ENCODE data around the gene ZBTB34.

ZBTB34 gene

GRCh38 chr9:126836216-126836615 is 24.2 kb upstream of the ZBTB34 start:
- TF ChIP-seq GATA3 (IDR thresholded peaks at IDR 0.05; ENCODE audit: low read depth, low read length) (no peak), GATA2 (IDR thresholded peaks at IDR 0.05; ENCODE audit: low read depth, low read length) (no peak)

- no peak for TF ChIP-seq GATA3 (IDR thresholded peaks at IDR 0.05; ENCODE audit: low read depth, low read length)
- no peak for TF ChIP-seq GATA2 (IDR thresholded peaks at IDR 0.05; ENCODE audit: low read depth, low read length)
These were observed 22.2 kb upstream of the ZBTB34 start for GRCh38 chr9:126838055-126838811.

DNA sequence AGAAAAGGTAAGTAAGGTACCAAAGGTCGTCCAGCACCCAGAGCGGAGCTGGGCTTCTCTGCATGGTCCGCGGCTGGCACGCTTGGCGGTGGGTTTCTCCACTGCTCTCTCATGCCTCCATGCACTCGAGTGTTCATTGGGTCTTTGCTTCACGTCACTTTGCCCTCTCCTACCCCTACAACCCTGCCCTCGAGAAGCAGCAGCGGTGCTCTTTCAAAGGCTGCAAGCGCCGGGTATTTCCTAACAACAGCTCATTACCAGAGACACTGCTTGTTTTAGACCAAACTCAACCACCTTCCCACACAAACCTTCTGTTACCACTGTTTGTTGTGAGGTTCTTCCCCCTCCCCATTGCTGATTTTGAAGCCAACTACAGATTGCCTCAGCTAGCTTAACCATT is 21.5 kb upstream of the ZBTB34 start:
- no peak for TF ChIP-seq GATA3 (IDR thresholded peaks at IDR 0.05; ENCODE audit: low read depth, low read length)
- no peak for TF ChIP-seq GATA2 (IDR thresholded peaks at IDR 0.05; ENCODE audit: low read depth, low read length)

DNA sequence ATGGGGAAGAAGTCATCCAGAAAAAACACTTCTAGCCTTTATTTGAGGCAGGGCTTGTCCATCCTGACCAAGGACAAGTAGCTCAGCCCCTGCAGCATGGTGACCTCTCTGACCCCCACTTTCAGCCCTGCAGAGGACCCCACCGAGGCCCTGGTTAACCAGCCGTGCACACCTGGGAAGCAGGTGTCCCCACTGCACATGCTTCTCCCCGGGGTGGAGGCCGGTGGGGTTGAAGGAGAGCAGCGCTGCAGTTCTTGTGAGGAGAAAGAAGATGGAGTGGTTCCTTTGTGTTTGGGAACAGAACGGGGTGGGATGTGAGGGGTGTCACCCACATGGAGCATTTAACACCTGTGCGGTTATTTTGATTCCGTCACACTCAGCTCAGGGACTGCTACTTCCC is 21.1 kb upstream of the ZBTB34 start:
- TF ChIP-seq GATA2 (IDR thresholded peaks at IDR 0.05; ENCODE audit: low read depth, low read length) (no peak), GATA3 (IDR thresholded peaks at IDR 0.05; ENCODE audit: low read depth, low read length) (no peak)

- TF ChIP-seq GATA2 (IDR thresholded peaks at IDR 0.05; ENCODE audit: low read depth, low read length) (no peak), GATA3 (IDR thresholded peaks at IDR 0.05; ENCODE audit: low read depth, low read length) (no peak)
These were observed 18.1 kb upstream of the ZBTB34 start for GRCh38 chr9:126842220-126842842.

GRCh38 chr9:126842977-126843799 is 17.3 kb upstream of the ZBTB34 start:
- TF ChIP-seq GATA3 (IDR thresholded peaks at IDR 0.05; ENCODE audit: low read depth, low read length) = no peak
- no peak for TF ChIP-seq GATA2 (IDR thresholded peaks at IDR 0.05; ENCODE audit: low read depth, low read length)

- TF ChIP-seq GATA2 (IDR thresholded peaks at IDR 0.05; ENCODE audit: low read depth, low read length) = no peak
- TF ChIP-seq GATA3 (IDR thresholded peaks at IDR 0.05; ENCODE audit: low read depth, low read length) = no peak
These were observed 16.4 kb upstream of the ZBTB34 start for GRCh38 chr9:126844085-126844484.

GRCh38 chr9:126847051-126847450 is 13.4 kb upstream of the ZBTB34 start:
- no peak for TF ChIP-seq GATA2 (IDR thresholded peaks at IDR 0.05; ENCODE audit: low read depth, low read length)

DNA sequence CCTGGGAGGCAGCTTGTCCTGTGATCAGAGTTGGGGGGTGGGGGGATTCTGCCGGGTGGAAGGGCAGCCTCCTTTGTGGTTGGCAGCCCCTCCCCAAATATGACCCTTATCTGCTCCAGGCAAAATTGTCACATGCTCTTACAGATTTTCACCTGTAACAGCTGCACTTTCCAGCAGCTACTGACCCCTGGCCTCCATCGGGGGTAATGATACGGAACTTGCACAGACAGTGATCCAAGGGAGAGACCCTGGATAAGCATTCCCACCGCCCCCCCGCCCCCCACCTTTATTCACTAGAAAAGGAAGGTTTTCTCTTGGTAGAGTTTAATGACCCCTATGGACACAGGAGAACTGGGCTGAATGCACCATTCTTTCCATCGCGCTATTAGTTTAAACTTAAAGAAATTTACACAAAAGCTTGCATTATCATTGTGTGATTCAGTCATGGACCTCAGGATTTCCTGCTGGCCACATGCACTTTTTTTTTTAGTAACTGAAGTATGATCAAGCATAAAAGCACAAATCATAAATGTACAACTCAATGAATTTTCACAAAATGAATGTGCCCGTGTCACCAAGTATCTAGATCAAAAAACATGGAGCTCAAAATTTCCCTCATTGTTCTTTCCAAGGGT is 10.7 kb upstream of the ZBTB34 start:
- TF ChIP-seq GATA3 (IDR thresholded peaks at IDR 0.05; ENCODE audit: low read depth, low read length) = no peak
- TF ChIP-seq GATA2 (IDR thresholded peaks at IDR 0.05; ENCODE audit: low read depth, low read length) = no peak

DNA sequence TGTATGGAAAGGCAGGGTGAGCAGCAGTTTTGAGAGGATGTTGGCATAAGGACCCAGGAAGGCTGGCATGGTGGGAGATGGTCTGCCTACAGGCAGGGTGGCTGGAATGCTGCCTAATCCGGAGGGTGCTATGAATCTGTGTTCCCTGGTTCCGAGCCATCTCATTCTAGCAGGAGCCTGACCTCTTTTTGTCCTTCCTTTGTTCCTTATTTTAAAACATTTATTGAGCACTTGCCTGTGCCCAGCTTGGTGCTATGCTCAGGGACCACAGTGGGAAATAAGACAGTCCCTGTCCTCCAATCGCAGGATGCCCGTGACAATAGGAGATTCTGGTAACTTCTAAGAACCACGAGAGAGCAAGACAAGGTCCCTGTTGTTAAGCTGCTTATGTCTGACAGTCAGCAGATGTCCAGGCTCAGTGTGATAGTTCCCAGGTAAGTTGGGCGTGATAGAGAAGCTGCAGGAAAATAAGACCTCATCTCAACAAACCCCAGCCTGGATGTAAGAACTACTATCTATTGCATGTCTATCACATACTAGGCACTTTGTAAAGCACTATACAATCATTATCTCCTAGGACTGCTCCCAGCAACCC is 9.1 kb upstream of the ZBTB34 start:
- TF ChIP-seq GATA3 (IDR thresholded peaks at IDR 0.05; ENCODE audit: low read depth, low read length) (no peak), GATA2 (IDR thresholded peaks at IDR 0.05; ENCODE audit: low read depth, low read length) (no peak)

DNA sequence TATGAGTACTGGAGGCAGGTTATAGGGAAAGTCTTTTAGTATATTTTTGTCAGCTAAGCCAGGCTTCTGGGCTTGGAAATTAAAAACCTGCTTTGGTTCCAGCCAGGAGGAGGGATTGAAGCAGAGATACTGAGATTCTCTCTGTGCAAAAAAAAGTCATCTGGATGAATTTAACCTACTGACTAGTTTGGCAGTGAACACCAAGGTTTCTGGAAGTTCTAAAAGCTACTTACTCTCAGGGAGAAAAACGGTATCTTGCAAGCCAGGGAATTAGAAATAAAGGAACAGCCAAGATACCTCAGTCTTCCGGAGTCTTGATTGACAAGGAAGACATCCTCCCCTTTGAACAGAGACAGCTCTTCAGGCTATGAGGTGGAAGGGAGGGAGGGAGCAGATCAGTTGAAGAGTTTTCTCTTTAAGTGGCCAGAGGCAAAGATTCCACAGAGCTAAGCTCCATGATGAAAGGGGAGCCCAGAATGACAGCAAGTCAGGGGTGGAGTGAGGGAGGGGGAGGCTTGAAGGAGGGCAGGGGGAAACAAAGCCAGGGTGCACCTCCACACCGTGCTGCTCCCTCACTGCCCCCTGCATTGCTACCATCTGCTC is 8.3 kb upstream of the ZBTB34 start:
- TF ChIP-seq GATA2 (IDR thresholded peaks at IDR 0.05; ENCODE audit: low read depth, low read length) (no peak), GATA3 (IDR thresholded peaks at IDR 0.05; ENCODE audit: low read depth, low read length) (no peak)

- no peak for TF ChIP-seq GATA3 (IDR thresholded peaks at IDR 0.05; ENCODE audit: low read depth, low read length)
These were observed 6.8 kb upstream of the ZBTB34 start for GRCh38 chr9:126853667-126854066.

DNA sequence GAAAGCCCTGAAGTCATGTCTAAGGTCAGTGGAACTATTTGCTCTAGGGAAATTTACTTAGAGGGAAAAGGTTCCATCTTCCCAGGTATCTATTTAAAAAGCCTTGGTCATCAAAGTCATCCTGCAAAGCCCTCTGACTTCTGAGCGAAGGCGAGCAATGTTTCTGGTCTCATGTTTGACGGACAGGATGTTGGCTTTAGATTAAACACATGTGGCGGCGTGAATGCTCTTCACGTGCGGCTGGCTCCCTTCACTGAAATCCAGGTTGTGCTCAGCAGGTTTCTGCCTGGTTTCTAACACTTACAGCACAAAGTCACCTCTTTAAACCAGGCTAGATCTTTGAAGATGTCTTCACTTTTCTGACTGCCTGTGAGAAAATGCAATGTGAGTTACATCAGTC is 5.7 kb upstream of the ZBTB34 start:
- TF ChIP-seq GATA3 (IDR thresholded peaks at IDR 0.05; ENCODE audit: low read depth, low read length) = no peak
- no peak for TF ChIP-seq GATA2 (IDR thresholded peaks at IDR 0.05; ENCODE audit: low read depth, low read length)

Measured in SH-SY5Y (cell line).